TTC549 (cell line): Measurements from ENCODE around the gene BAX.

Experiments
- FAIRE-seq: peaks from 2 replicates; lab custom pipeline; 2012; peaks lifted over from hg19 to GRCh38; lab: Jason Lieb, UNC

Gene BAX

GRCh38 chr19:48963371-48964204 lies 8.9 kb downstream of the BAX start:
- no peak for FAIRE-seq

GRCh38 chr19:48964205-48965039 lies 9.7 kb downstream of the BAX start:
- no peak for FAIRE-seq

GRCh38 chr19:48965040-48965805 lies 10.5 kb downstream of the BAX start, which contains the start of gene FTL:
Gene FTL, plus strand, starts transcription at chr19:48965309. Its CDS starts 199 bp downstream, at chr19:48965508.
- FAIRE-seq: peak; percentile 70

- no peak for FAIRE-seq
Observed at GRCh38 chr19:48965806-48966540, 11.3 kb downstream of the BAX start.

GRCh38 chr19:48966541-48967345 lies 12.1 kb downstream of the BAX start:
- no peak for FAIRE-seq

- FAIRE-seq: no peak
Observed at GRCh38 chr19:48967346-48968178, 12.9 kb downstream of the BAX start.

GRCh38 chr19:48968179-48968661 lies 13.5 kb downstream of the BAX start:
- FAIRE-seq: no peak

- no peak for FAIRE-seq
Observed at GRCh38 chr19:48968813-48969218, 14.1 kb downstream of the BAX start.

- FAIRE-seq: peak; percentile 93
Observed at GRCh38 chr19:48969276-48970138, 14.8 kb downstream of the BAX start.

GRCh38 chr19:48970139-48970766 lies 15.6 kb downstream of the BAX start:
- FAIRE-seq: no peak

- peak; percentile 46 for FAIRE-seq
Observed at GRCh38 chr19:48970923-48971395, 16.3 kb downstream of the BAX start.

GRCh38 chr19:48975947-48976847 lies 21.5 kb downstream of the BAX start:
- no peak for FAIRE-seq

GRCh38 chr19:48977061-48977460 lies 22.4 kb downstream of the BAX start:
- FAIRE-seq: no peak

GRCh38 chr19:48982280-48982679 lies 27.6 kb downstream of the BAX start:
- FAIRE-seq: no peak

GRCh38 chr19:48985711-48986110 lies 31.0 kb downstream of the BAX start:
- no peak for FAIRE-seq

- FAIRE-seq: no peak
Observed at GRCh38 chr19:48986211-48986610, 31.5 kb downstream of the BAX start.

- FAIRE-seq: no peak
Observed at GRCh38 chr19:48987323-48987722, 32.6 kb downstream of the BAX start.
